Measurements from ENCODE around the gene CPNE4.

- TF ChIP-seq CTCF (IDR thresholded peaks at IDR 0.05) (no peak), POLR2A (IDR thresholded peaks at IDR 0.05) (no peak)
Observed at GRCh38 chr3:131532645-131533044, 502.2 kb downstream of the CPNE4 start.

Data from body of pancreas (tissue), 4 donors.